ENCODE results near the gene FYB2. TPM values are rescaled to one million over a fixed set of nuclear protein-coding genes. Genes with fewer than 3 reads are reported as not detected.
"Not testable (repeated sequence)": the region's sequence is repeated elsewhere in the genome, so short reads cannot be mapped to it uniquely, and the experiment has no call there.

FYB2 gene
- total RNA-seq, 1 experiment from 2014 or later: not detected

DNA sequence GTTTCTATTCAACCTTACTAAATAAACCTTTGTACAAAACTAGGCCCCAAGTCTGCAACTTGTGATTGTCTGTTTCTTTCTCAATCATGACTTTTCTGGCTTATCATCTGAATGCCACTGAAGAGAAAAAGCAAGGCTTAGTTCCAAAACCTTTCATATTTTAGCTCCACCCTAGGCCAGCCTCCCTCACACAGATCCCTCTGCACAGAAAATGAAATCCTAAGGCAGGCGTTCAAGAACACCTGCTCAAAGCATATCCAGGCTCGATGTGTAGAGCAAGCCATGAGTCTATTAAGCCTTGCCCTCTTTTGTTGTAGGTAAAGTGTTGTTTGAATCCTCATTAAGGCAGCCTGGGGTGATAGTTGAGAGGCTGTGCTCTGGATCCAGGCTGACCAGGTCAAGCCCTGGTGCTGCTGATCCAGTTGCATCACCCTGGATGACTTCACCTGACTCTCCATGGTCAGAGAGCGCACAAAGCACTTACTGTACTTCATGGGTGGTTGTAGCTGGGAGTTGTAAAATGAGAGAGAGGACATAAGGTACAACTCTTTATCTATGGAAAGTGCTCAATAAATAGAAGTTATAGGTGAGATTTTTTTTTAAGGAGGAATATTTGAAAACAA lies 39.0 kb downstream of the FYB2 start:
- no peaks in the 10 kb centered on the region for H3K9me3 Mint-ChIP-seq (ENCODE audit: unreplicated experiment)
- no peaks in the 10 kb centered on the region for H3K36me3 Mint-ChIP-seq (ENCODE audit: insufficient read depth, unreplicated experiment)
- intact Hi-C loops (cut with micrococcal nuclease): no loop called here
- POLR2A ChIA-PET: interaction anchor here (1.1 kb wide), 1 partner anchor 17 kb away, joined by 3 read pairs; no protein-coding TSS in a partner anchor
- no peak for TF ChIP-seq CTCF (IDR thresholded peaks at IDR 0.05; ENCODE audit: unreplicated experiment)
- no peak overlapping the region for H3K27ac Mint-ChIP-seq (ENCODE audit: low read depth, unreplicated experiment)
- no peak overlapping the region for H3K4me3 Mint-ChIP-seq (ENCODE audit: unreplicated experiment)
- DNase-seq (ENCODE audit: unreplicated experiment): no peak
- no peaks in the 10 kb centered on the region for H3K27me3 Mint-ChIP-seq (ENCODE audit: insufficient read depth, unreplicated experiment)
- H3K4me1 Mint-ChIP-seq (ENCODE audit: insufficient read depth, unreplicated experiment): no peaks in the 10 kb centered on the region
- no TSS peak for BruUV-seq (replicated peaks)
- CTCF ChIA-PET: interaction anchor here (0.6 to 1.5 kb wide), 6 partner anchors 7 to 1654 kb away, joined by 3 to 5 read pairs (median 3); no protein-coding TSS in a partner anchor

DNA sequence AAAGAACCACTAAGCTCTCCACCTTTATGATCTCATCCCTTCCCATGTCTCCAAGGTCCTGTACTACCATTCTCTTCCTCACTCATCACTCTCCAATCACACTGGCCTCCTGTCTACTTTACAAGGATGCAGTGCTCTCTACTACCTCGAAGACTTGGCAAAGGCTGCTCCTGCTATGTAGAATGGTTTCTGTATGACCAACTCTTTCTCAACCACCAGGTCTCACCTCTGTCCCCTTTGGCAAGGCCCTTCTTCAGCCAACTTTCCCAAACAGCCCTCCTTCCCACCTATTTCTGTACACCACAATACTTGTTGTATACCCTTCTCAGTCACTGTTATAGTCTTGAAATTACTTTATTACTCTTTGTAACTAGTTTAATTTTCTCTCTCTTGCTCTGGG lies 41.2 kb downstream of the FYB2 start:
- Mint-ChIP-seq H3K27ac (ENCODE audit: low read depth, unreplicated experiment) (no peak overlapping the region), H3K36me3 (ENCODE audit: insufficient read depth, unreplicated experiment) (no peaks in the 10 kb centered on the region), H3K9me3 (ENCODE audit: unreplicated experiment) (no peaks in the 10 kb centered on the region), H3K27me3 (ENCODE audit: insufficient read depth, unreplicated experiment) (no peaks in the 10 kb centered on the region), H3K4me1 (ENCODE audit: insufficient read depth, unreplicated experiment) (no peaks in the 10 kb centered on the region), H3K4me3 (ENCODE audit: unreplicated experiment) (no peak overlapping the region)
- ChIA-PET POLR2A (no interaction called here), CTCF (interaction anchor here (1.0 kb wide), 1 partner anchor 20 kb away, joined by 6 read pairs; no protein-coding TSS in a partner anchor)
- TF ChIP-seq CTCF (IDR thresholded peaks at IDR 0.05; ENCODE audit: unreplicated experiment): no peak
- intact Hi-C loops (cut with micrococcal nuclease): no loop called here
- DNase-seq (ENCODE audit: unreplicated experiment): no peak
- BruUV-seq (replicated peaks): no TSS peak

- H3K9me3 Mint-ChIP-seq (ENCODE audit: unreplicated experiment); H3K36me3 Mint-ChIP-seq (ENCODE audit: insufficient read depth, unreplicated experiment); H3K4me3 Mint-ChIP-seq (ENCODE audit: unreplicated experiment); BruUV-seq (replicated peaks); DNase-seq (ENCODE audit: unreplicated experiment); H3K27ac Mint-ChIP-seq (ENCODE audit: low read depth, unreplicated experiment); intact Hi-C loops (cut with micrococcal nuclease); H3K4me1 Mint-ChIP-seq (ENCODE audit: insufficient read depth, unreplicated experiment): not testable (repeated sequence)
- H3K27me3 Mint-ChIP-seq (ENCODE audit: insufficient read depth, unreplicated experiment): peaks cover 14% of the 10 kb centered on the region
- ChIA-PET CTCF (interaction anchor here (1.0 kb wide), 1 partner anchor 29 kb away, joined by 5 read pairs; no protein-coding TSS in a partner anchor), POLR2A (interaction anchor here (1.2 kb wide), 1 partner anchor 22 kb away, joined by 3 read pairs; no protein-coding TSS in a partner anchor)
Measured at GRCh38 chr1:56774732-56775131, 44.5 kb downstream of the FYB2 start.

GRCh38 chr1:56774067-56774609 lies 45.1 kb downstream of the FYB2 start:
- Mint-ChIP-seq H3K27me3 (ENCODE audit: insufficient read depth, unreplicated experiment) (peaks cover 20% of the 10 kb centered on the region), H3K4me1 (ENCODE audit: insufficient read depth, unreplicated experiment) (no peaks in the 10 kb centered on the region), H3K36me3 (ENCODE audit: insufficient read depth, unreplicated experiment) (no peaks in the 10 kb centered on the region), H3K4me3 (ENCODE audit: unreplicated experiment) (no peak overlapping the region), H3K9me3 (ENCODE audit: unreplicated experiment) (no peaks in the 10 kb centered on the region), H3K27ac (ENCODE audit: low read depth, unreplicated experiment) (no peak overlapping the region)
- no peak for DNase-seq (ENCODE audit: unreplicated experiment)
- POLR2A ChIA-PET: no interaction called here
- TF ChIP-seq CTCF (IDR thresholded peaks at IDR 0.05; ENCODE audit: unreplicated experiment): no peak
- intact Hi-C loops (cut with micrococcal nuclease): no loop called here
- CTCF ChIA-PET: interaction anchor here (1.3 kb wide), 1 partner anchor 29 kb away, joined by 6 read pairs; no protein-coding TSS in a partner anchor
- no TSS peak for BruUV-seq (replicated peaks)

Measured in MCF 10A (cell line).